Panc1 (cell line): ENCODE data around the gene IARS1. TPM values are rescaled to one million over a fixed set of nuclear protein-coding genes. Genes with fewer than 3 reads are reported as not detected.

Experiments
- ATAC-seq: fragments of 200-7000 bp; cut with Tn5 transposase; 2 replicates; pipeline ENCODE4 v1.9.1; 2020; ENCODE audit warnings: mild to moderate bottlenecking, moderate library complexity
- BruUV-seq: library from RNA; stranded (reverse); fragments of 400-500 nt; replicated peaks from 2 replicates; lab custom pipeline; 2021; lab: Mats Ljungman, UMichigan
- CTCF ChIA-PET: fragments of 300-600 bp; sonication (Branson Sonifier 250); formaldehyde crosslinking; loops from one replicate; lab custom pipeline; 2022; ENCODE audit warnings: antibody characterized with exemption; lab: Charles Lee
- POLR2A ChIA-PET: fragments of 300-600 bp; sonication (Branson Sonifier 250); formaldehyde crosslinking; loops from one replicate; lab custom pipeline; 2022; ENCODE audit warnings: antibody characterized with exemption; lab: Charles Lee
- DNase-seq: peaks from one replicate; pipeline ENCODE4 v3.0.0-alpha.2; 2010; ENCODE audit warnings: low read depth, low spot score
- H3K27ac ChIP-seq: 2 replicates; pipeline ENCODE4 v1.5.1; 2011; ENCODE audit warnings: mild to moderate bottlenecking, low read length, inconsistent platforms
- H3K27me3 ChIP-seq: fragments of 200-500 bp; sonication (Bioruptor generic); 2 replicates; pipeline ENCODE4 v1.6.0; 2014; ENCODE audit warnings: low read length, inconsistent platforms; ENCODE audit not compliant: control insufficient read depth, insufficient read depth
- H3K36me3 ChIP-seq: fragments of 200-500 bp; sonication (Bioruptor generic); 2 replicates; pipeline ENCODE4 v1.5.1; 2014; ENCODE audit warnings: inconsistent platforms, mild to moderate bottlenecking, low read length, moderate library complexity; ENCODE audit not compliant: control insufficient read depth, insufficient read depth
- H3K4me1 ChIP-seq: 2 replicates; pipeline ENCODE4 v1.5.1; 2011; ENCODE audit warnings: inconsistent platforms, mild to moderate bottlenecking, low read length, moderate library complexity; ENCODE audit not compliant: control insufficient read depth, insufficient read depth
- H3K4me3 ChIP-seq, 2 experiments: 2 replicates each; pipeline ENCODE4 v1.5.1; 2011 to 2012; ENCODE audit warnings: low read depth in 2 of 2, low read length in 2 of 2, mild to moderate bottlenecking in 2 of 2, inconsistent platforms in 1 of 2, moderate library complexity in 1 of 2
- H3K9me3 ChIP-seq: fragments of 200-500 bp; sonication (Bioruptor generic); 2 replicates; pipeline ENCODE4 v1.5.1; 2014; ENCODE audit warnings: low read depth, mild to moderate bottlenecking, inconsistent platforms, low read length, moderate library complexity; ENCODE audit not compliant: control insufficient read depth, insufficient read depth
- POLR2AphosphoS5 ChIP-seq: IDR thresholded peaks from 2 replicates; pipeline ENCODE4 v1.6.1; 2012; ENCODE audit warnings: mild to moderate bottlenecking, low read depth, low read length, moderate library complexity
- REST ChIP-seq, 2 experiments: IDR thresholded peaks; 2 replicates each; pipeline ENCODE4 v1.6.1; 2011 to 2012; ENCODE audit warnings: low read depth in 2 of 2, control low read depth in 1 of 2, low read length in 1 of 2, mild to moderate bottlenecking in 1 of 2, moderate library complexity in 1 of 2; ENCODE audit not compliant: insufficient read depth in 1 of 2
- SIN3A ChIP-seq: IDR thresholded peaks from 2 replicates; pipeline ENCODE4 v1.6.1; 2012; ENCODE audit warnings: low read depth, mild to moderate bottlenecking, low read length, moderate library complexity, borderline replicate concordance; ENCODE audit not compliant: insufficient read depth
- TCF7L2 ChIP-seq: IDR thresholded peaks from 2 replicates; pipeline ENCODE4 v1.6.1; 2011; ENCODE audit warnings: mild to moderate bottlenecking, low read depth, low read length, inconsistent platforms
- in situ Hi-C: cut with HindIII; loops from 2 replicates; pipeline ENCODE4 v1.10.0; 2016; ENCODE audit warnings: low sequenced_read_pairs, low pct_unique_long_range_greater_than_20kb
- intact Hi-C: fragments of 100-400 bp; cut with micrococcal nuclease; formaldehyde crosslinking; loops from one replicate; pipeline ENCODE4 v1.10.0; 2022; ENCODE audit not compliant: unreplicated experiment
- total RNA-seq: library from RNA; stranded (reverse); gene quantifications from one replicate; pipeline ENCODE4 v1.2.1, GENCODE V29; 2021; ENCODE audit not compliant: unreplicated experiment
- TF ChIP-seq, protein P1 (sequence below): fragments of 450-650 bp; IDR thresholded peaks from 2 replicates; pipeline ENCODE4 v1.5.1; 2017; ENCODE audit warnings: mild to moderate bottlenecking

Gene IARS1
- total RNA-seq, 1 experiment from 2014 or later, result 116 TPM

DNA sequence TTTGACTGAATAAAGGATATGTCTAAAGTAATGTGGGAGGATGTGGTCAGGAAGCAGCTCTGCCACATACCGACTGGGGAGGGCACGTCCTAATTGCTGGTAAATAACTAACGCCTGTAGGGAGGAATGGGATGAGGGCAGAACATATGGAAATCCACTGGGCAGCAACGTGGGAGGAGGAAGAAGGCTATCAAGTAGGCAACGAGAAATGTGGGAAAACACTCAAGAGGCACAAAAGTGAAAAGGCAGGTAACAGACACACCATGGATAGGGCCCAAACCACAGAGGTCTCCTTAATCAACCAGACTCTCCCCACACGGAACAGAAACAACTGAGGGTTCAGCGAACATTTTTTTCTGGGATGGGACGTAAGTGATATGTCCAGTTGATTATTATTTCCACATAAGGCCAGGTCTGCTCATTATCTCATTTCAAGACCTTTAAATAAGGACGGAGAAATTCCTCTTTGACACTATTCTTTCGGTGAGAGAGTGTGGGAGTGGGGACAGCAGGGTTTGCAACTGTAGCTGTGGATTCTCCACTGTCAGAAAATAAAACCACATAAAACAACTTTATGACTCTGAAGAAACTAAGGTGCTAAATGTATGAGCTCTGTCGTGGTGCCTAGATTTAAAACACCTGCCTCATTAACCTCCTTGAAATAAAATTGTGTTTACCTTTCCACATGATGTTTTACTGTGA is 17.0 kb downstream of the IARS1 start:
- Histone ChIP-seq H3K36me3 (peaks cover 51% of the 10 kb centered on the region), H3K27ac (no peak overlapping the region), H3K27me3 (no peaks in the 10 kb centered on the region), H3K9me3 (no peaks in the 10 kb centered on the region), H3K4me3 (no peak overlapping the region), H3K4me1 (no peaks in the 10 kb centered on the region)
- TF ChIP-seq POLR2AphosphoS5 (no peak), REST (IDR thresholded peaks at IDR 0.05; ENCODE audit: insufficient read depth in 1 of 2, low read depth in 2 of 2, low read length in 1 of 2) (no peak), TCF7L2 (no peak), SIN3A (no peak)
- TF ChIP-seq, protein P1, sequence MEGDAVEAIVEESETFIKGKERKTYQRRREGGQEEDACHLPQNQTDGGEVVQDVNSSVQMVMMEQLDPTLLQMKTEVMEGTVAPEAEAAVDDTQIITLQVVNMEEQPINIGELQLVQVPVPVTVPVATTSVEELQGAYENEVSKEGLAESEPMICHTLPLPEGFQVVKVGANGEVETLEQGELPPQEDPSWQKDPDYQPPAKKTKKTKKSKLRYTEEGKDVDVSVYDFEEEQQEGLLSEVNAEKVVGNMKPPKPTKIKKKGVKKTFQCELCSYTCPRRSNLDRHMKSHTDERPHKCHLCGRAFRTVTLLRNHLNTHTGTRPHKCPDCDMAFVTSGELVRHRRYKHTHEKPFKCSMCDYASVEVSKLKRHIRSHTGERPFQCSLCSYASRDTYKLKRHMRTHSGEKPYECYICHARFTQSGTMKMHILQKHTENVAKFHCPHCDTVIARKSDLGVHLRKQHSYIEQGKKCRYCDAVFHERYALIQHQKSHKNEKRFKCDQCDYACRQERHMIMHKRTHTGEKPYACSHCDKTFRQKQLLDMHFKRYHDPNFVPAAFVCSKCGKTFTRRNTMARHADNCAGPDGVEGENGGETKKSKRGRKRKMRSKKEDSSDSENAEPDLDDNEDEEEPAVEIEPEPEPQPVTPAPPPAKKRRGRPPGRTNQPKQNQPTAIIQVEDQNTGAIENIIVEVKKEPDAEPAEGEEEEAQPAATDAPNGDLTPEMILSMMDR, result no peak
- POLR2A ChIA-PET, result no interaction called here
- DNase-seq (no peak), ATAC-seq (no peak)
- no TSS peak for BruUV-seq
- CTCF ChIA-PET, result no interaction called here
- intact Hi-C loops, result no loop called here
- in situ Hi-C loops, result no loop called here

GRCh38 chr9:92275541-92275940 is 18.0 kb downstream of the IARS1 start:
- no peak for TF ChIP-seq TCF7L2
- TF ChIP-seq, protein P1, result no peak
- TF ChIP-seq SIN3A, result no peak
- TF ChIP-seq REST (IDR thresholded peaks at IDR 0.05; ENCODE audit: insufficient read depth in 1 of 2, low read depth in 2 of 2, low read length in 1 of 2), result no peak
- H3K36me3 ChIP-seq, result peaks cover 47% of the 10 kb centered on the region
- in situ Hi-C loops, result no loop called here

More at GRCh38 chr9:92275541-92275940, 18.0 kb downstream of the IARS1 start:
- no peak overlapping the region for H3K27ac ChIP-seq
- no peaks in the 10 kb centered on the region for H3K9me3 ChIP-seq
- ATAC-seq (no peak), DNase-seq (no peak)
- intact Hi-C loops, result no loop called here
- no TSS peak for BruUV-seq
- no peaks in the 10 kb centered on the region for H3K27me3 ChIP-seq
- H3K4me1 ChIP-seq, result no peaks in the 10 kb centered on the region
- no peak overlapping the region for H3K4me3 ChIP-seq
- ChIA-PET POLR2A (no interaction called here), CTCF (no interaction called here)
